Measurements from ENCODE around the gene ADAM15.

DNA sequence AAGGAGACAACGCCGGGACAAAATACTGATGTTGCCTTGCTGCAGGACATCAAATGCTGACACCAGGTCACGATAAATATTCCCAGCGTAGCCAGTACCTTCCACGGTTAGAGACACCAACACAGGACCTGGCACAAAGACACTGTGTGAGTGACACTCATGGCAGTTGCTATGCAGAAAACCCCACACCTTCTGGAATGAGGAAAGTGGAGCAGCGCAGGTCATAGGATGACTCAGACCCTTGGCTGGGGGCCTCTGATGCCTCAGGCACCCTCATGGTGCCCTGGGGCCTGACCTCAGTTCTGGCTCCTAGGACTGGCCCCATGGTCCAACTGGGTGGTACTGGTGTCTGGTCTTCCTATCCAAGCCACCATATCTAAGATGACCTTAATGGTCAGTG, 24.5 kb upstream of the ADAM15 start:
- TF ChIP-seq, protein P1, sequence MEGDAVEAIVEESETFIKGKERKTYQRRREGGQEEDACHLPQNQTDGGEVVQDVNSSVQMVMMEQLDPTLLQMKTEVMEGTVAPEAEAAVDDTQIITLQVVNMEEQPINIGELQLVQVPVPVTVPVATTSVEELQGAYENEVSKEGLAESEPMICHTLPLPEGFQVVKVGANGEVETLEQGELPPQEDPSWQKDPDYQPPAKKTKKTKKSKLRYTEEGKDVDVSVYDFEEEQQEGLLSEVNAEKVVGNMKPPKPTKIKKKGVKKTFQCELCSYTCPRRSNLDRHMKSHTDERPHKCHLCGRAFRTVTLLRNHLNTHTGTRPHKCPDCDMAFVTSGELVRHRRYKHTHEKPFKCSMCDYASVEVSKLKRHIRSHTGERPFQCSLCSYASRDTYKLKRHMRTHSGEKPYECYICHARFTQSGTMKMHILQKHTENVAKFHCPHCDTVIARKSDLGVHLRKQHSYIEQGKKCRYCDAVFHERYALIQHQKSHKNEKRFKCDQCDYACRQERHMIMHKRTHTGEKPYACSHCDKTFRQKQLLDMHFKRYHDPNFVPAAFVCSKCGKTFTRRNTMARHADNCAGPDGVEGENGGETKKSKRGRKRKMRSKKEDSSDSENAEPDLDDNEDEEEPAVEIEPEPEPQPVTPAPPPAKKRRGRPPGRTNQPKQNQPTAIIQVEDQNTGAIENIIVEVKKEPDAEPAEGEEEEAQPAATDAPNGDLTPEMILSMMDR (IDR thresholded peaks at IDR 0.05) = no peak
- no peak for TF ChIP-seq POLR2A (IDR thresholded peaks at IDR 0.05)

All from uterus (tissue), 2 donors.